Muscle of leg (tissue), 11 donors: ENCODE results near the gene PRDX1. TPM values are rescaled to one million over a fixed set of nuclear protein-coding genes. Genes with fewer than 3 reads are reported as not detected.
"Not testable (repeated sequence)": the region's sequence is repeated elsewhere in the genome, so short reads cannot be mapped to it uniquely, and the experiment has no call there.

ENCODE experiments used
- DNase-seq: peaks from one replicate; pipeline ENCODE4 v3.0.0; 2013
- H3K27ac ChIP-seq: one replicate; pipeline ENCODE4 v1.5.1; 2013; ENCODE audit warnings: mild to moderate bottlenecking, low read length, control low read depth
- H3K27me3 ChIP-seq: one replicate; pipeline ENCODE4 v1.6.1; 2013; ENCODE audit warnings: low read length; ENCODE audit not compliant: control insufficient read depth, insufficient read depth
- H3K36me3 ChIP-seq: one replicate; pipeline ENCODE4 v1.6.1; 2013; ENCODE audit warnings: low read length; ENCODE audit not compliant: control insufficient read depth, insufficient read depth
- H3K4me1 ChIP-seq: one replicate; pipeline ENCODE4 v1.6.1; 2013; ENCODE audit warnings: low read length; ENCODE audit not compliant: control insufficient read depth, insufficient read depth
- H3K4me3 ChIP-seq: one replicate; pipeline ENCODE4 v1.5.1; 2013; ENCODE audit warnings: low read length, control low read depth
- H3K9me3 ChIP-seq: replicated peaks from 2 replicates; pipeline ENCODE4 v1.6.1; 2013; ENCODE audit warnings: low read depth, low read length; ENCODE audit not compliant: control insufficient read depth
- WGBS: methylation state at CpG from one replicate; pipeline ENCODE4 v1.1.5; 2013; ENCODE audit warnings: missing lambda C conversion rate; ENCODE audit not compliant: insufficient coverage; 5-methylcytosine and 5-hydroxymethylcytosine counted together
- polyA plus RNA-seq, 8 donors: library from polyadenylated mRNA; unstranded; fragments of 120-200 nt; gene quantifications; one replicate each; pipeline versions ENCODE4 v1.2.1 to v1.2.3, GENCODE V29; 2013; ENCODE audit warnings: inconsistent platforms in 1 of 8, low replicate concordance in 1 of 8; ENCODE audit not compliant: insufficient read length in 8 of 8, insufficient read depth in 1 of 8
- total RNA-seq: library from RNA; stranded (reverse); fragments of 120-200 nt; gene quantifications from one replicate; pipeline ENCODE4 v1.2.4, GENCODE V29; 2013

PRDX1 gene
- total and polyA plus RNA-seq, 9 donors, result 159 to 223 (median 174) TPM

DNA sequence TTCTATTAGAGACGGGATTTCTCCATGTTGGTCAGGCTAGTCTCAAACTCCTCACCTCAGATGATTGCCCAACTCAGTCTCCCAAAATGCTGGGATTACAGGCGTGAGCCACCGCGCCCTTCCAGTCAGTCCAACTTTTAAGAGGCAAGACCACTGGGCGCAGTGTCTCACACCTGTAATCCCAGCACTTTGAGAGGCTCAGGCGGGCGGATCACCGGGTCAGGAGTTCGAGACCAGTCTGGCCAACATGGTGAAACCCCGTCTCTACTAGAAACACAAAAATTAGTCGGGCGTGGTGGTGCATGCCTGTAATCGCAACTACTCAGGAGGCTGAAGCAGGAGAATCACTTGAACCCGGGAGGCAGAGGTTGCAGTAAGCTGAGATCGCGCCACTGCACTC is 1.9 kb downstream of the PRDX1 start:
- 80% methylated on average over 11 of the region's 16 CpGs for WGBS

GRCh38 chr1:45518910-45519309 is 2.8 kb downstream of the PRDX1 start:
- no peak overlapping the region for H3K4me3 ChIP-seq
- H3K36me3 ChIP-seq, result peaks cover 33% of the 10 kb centered on the region
- peak; percentile 40 for DNase-seq
- H3K4me1 ChIP-seq, result peaks cover 8% of the 10 kb centered on the region
- no peak overlapping the region for H3K27ac ChIP-seq
- WGBS, result no CpG with 5 or more reads among the region's 1 CpG
- no peaks in the 10 kb centered on the region for H3K27me3 ChIP-seq
- H3K9me3 ChIP-seq, result no peaks in the 10 kb centered on the region

More for the DNA sequence above, 1.9 kb downstream of the PRDX1 start:
- not testable (repeated sequence) for DNase-seq, H3K4me1 ChIP-seq, H3K27ac ChIP-seq, H3K9me3 ChIP-seq, H3K27me3 ChIP-seq, H3K4me3 ChIP-seq
- peaks cover 25% of the 10 kb centered on the region for H3K36me3 ChIP-seq

- H3K9me3 ChIP-seq, H3K4me1 ChIP-seq, DNase-seq, H3K27ac ChIP-seq, H3K27me3 ChIP-seq, H3K4me3 ChIP-seq: not testable (repeated sequence)
- peaks cover 39% of the 10 kb centered on the region for H3K36me3 ChIP-seq
- WGBS, result no CpG with 5 or more reads among the region's 4 CpGs
These were observed 3.3 kb downstream of the PRDX1 start for GRCh38 chr1:45518366-45518765.

GRCh38 chr1:45516465-45516864 is 5.2 kb downstream of the PRDX1 start:
- no CpG with 5 or more reads among the region's 4 CpGs for WGBS
- no peak overlapping the region for H3K4me3 ChIP-seq

DNA sequence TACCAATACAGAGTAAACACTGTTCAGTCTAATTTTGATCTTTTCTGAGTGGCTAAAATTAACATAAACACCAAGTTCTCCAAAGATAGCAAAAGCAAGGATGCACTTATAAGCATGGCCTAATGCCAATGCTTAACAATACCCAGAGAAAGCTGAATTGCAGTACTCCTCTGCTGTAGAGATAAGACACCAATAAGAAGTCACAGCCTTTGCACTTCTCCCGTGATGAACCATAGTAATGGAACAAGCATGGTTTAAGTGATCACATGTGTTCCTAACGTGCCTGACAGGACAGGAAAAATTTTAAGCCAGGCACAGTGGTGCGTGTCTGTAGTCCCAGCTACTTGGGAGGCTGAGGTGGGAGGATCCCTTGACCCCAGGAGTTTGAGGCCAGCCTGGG is 5.6 kb downstream of the PRDX1 start:
- Histone ChIP-seq H3K4me3 (no peak overlapping the region), H3K27me3 (no peaks in the 10 kb centered on the region), H3K36me3 (peaks cover 56% of the 10 kb centered on the region), H3K27ac (no peak overlapping the region), H3K4me1 (peaks cover 8% of the 10 kb centered on the region), H3K9me3 (no peaks in the 10 kb centered on the region)
- WGBS, result 60% methylated on average over 1 of the region's 3 CpGs
- no peak for DNase-seq

More at GRCh38 chr1:45516465-45516864, 5.2 kb downstream of the PRDX1 start:
- H3K9me3 ChIP-seq, result no peaks in the 10 kb centered on the region
- DNase-seq, result no peak
- H3K4me1 ChIP-seq, result peaks cover 8% of the 10 kb centered on the region
- H3K27ac ChIP-seq, result no peak overlapping the region
- H3K27me3 ChIP-seq, result no peaks in the 10 kb centered on the region
- peaks cover 53% of the 10 kb centered on the region for H3K36me3 ChIP-seq

GRCh38 chr1:45513532-45514260 is 8.0 kb downstream of the PRDX1 start:
- H3K4me1 ChIP-seq, H3K9me3 ChIP-seq, H3K4me3 ChIP-seq, H3K27me3 ChIP-seq, DNase-seq, H3K27ac ChIP-seq: not testable (repeated sequence)
- peaks cover 77% of the 10 kb centered on the region for H3K36me3 ChIP-seq
- 73% methylated on average over 4 of the region's 9 CpGs for WGBS

GRCh38 chr1:45512641-45513054 is 9.0 kb downstream of the PRDX1 start:
- Histone ChIP-seq H3K4me1 (no peaks in the 10 kb centered on the region), H3K4me3 (no peak overlapping the region), H3K27ac (no peak overlapping the region), H3K27me3 (no peaks in the 10 kb centered on the region), H3K36me3 (peaks cover 79% of the 10 kb centered on the region), H3K9me3 (no peaks in the 10 kb centered on the region)
- no CpG with 5 or more reads among the region's 1 CpG for WGBS
- DNase-seq, result peak; percentile 62

DNA sequence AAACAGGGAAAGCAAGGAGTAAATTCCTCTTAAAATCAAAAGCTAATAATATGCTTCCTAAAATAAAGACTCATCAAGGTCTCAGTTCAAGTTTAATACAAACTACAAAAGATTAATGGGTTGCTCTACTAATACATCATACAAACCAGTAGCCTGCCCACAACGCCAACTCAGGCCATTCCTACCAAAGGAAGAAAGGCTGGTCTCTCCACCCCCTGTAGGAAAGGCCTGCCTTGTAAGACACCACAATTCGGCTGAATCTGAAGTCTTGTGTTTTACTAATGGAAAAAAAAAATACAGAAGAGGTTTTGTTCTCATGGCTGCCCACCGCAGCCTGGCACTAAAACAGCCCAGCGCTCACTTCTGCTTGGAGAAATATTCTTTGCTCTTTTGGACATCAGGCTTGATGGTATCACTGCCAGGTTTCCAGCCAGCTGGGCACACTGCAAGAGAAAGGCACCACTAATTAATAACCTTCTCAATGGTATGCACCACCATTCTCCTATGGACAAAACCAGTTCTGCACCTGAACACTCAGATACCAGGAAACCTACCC is 10.6 kb downstream of the PRDX1 start:
- no peaks in the 10 kb centered on the region for H3K4me1 ChIP-seq
- no peak for DNase-seq
- H3K27me3 ChIP-seq, result no peaks in the 10 kb centered on the region
- H3K9me3 ChIP-seq, result no peaks in the 10 kb centered on the region
- peaks cover 71% of the 10 kb centered on the region for H3K36me3 ChIP-seq
- WGBS, result 92% methylated on average over 2 of the region's 4 CpGs
- H3K4me3 ChIP-seq, result no peak overlapping the region
- H3K27ac ChIP-seq, result no peak overlapping the region

DNA sequence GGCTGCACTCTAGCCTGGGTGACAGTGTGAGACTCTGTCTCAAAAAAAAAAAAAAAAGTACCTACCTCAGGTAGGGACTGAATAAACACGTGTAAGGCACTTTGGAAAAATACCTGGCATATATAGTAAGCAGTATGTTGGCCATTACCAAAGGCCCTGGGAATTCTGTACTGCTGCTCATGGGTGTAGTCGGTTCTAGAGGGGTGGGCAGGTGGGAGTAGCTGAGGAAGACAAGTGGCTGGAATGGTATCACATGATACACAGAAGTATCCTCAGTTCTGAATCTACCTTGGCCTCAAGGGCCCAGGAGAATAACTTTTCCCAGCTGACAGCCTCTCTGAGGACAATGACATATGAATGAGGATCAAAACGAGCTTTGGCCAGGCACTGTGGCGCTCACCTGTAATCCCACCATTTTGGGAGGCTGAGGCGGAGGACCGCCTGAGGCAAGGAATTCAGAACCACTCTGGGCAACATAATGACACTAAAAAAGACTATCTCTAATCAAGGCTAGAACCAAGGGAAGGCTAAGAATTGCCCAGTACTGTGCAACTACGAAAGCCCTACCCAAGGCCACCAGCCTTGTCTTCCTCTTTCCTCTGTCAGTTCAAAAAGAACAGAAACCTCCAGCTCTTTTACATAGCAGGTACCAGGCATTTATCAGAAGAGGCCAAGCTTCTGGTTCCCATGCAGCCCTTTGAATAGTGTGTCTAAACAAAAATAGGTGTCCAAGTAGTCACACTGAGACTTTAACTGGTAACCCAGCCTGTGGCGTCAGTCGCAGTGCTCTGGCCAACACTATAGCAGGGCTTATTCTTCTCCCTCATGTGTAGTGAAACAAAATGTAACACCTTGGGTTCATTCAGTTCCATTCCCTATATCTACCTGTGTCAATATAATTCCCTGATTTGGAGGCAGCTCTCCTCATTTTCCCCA is 11.4 kb downstream of the PRDX1 start:
- 75% methylated on average over 7 of the region's 9 CpGs for WGBS
- no peaks in the 10 kb centered on the region for H3K27me3 ChIP-seq
- peaks cover 68% of the 10 kb centered on the region for H3K36me3 ChIP-seq
- no peaks in the 10 kb centered on the region for H3K9me3 ChIP-seq
- DNase-seq, result no peak
- no peak overlapping the region for H3K4me3 ChIP-seq
- no peak overlapping the region for H3K27ac ChIP-seq
- H3K4me1 ChIP-seq, result no peaks in the 10 kb centered on the region
